ENCODE results near the gene TSKS.

- no peak for TF ChIP-seq CTCF (IDR thresholded peaks at IDR 0.05)
- peak in 1 of 2 donors; percentile 40 for TF ChIP-seq POLR2A (IDR thresholded peaks at IDR 0.05)
These were observed 72.4 kb downstream of the TSKS start, which contains the start of gene CPT1C for GRCh38 chr19:49690656-49691242.

Data from thyroid gland (tissue), 4 donors.